ENCODE data around the gene MTG1. TPM values are rescaled to one million over a fixed set of nuclear protein-coding genes. Genes with fewer than 3 reads are reported as not detected.

Gene MTG1
- total RNA-seq, 1 donor from 2014 or later = 20.9 TPM

Small RNA genes lying within 50 kb of the gene (microRNA-seq; reads per million reads assigned to microRNA genes)
- gene MIR3944 (ENCODE audit: borderline number of aligned reads) = not detected

Other genes starting within 250 kb of the MTG1 start
- 0.20 TPM for gene KNDC1, start 233.9 kb upstream of the MTG1 start, total RNA-seq
- gene UTF1, start 163.9 kb upstream of the MTG1 start, total RNA-seq = not detected
- gene VENTX, start 156.3 kb upstream of the MTG1 start, total RNA-seq = 0.99 TPM
- 2.4 TPM for gene ADAM8, start 117.3 kb upstream of the MTG1 start, total RNA-seq
- 42.6 TPM for gene TUBGCP2, start 85.3 kb upstream of the MTG1 start, total RNA-seq
- gene ZNF511, start 85.2 kb upstream of the MTG1 start, total RNA-seq = 45.1 TPM
- gene CALY, start 57.3 kb upstream of the MTG1 start, total RNA-seq = not detected
- not detected for gene PRAP1, start 46.8 kb upstream of the MTG1 start, total RNA-seq
- 9.3 TPM for gene FUOM, start 36.1 kb upstream of the MTG1 start, total RNA-seq
- gene ECHS1, start 20.8 kb upstream of the MTG1 start, total RNA-seq = 226 TPM
- 2.8 TPM for gene PAOX, start 14.9 kb upstream of the MTG1 start, total RNA-seq
- not detected for gene SPRN, start 30.5 kb downstream of the MTG1 start, total RNA-seq
- 0.45 TPM for gene SCART1, start 59.8 kb downstream of the MTG1 start, total RNA-seq
- 0.69 TPM for gene CYP2E1, start 133.2 kb downstream of the MTG1 start, total RNA-seq
- gene SYCE1, start 171.4 kb downstream of the MTG1 start, total RNA-seq = 0.47 TPM
- gene FRG2B, start 232.6 kb downstream of the MTG1 start, total RNA-seq = not detected